Measurements from ENCODE around the gene RNU5D-1. TPM values are rescaled to one million over a fixed set of nuclear protein-coding genes. Genes with fewer than 3 reads are reported as not detected.

RNU5D-1 gene
- total and polyA plus RNA-seq, 7 experiments from 2014 or later, result not detected

- CTCF ChIA-PET, result interaction anchor here (0.7 to 1.6 kb wide), 3 partner anchors 11 to 33 kb away, joined by 4 to 7 read pairs (median 4); no protein-coding TSS in a partner anchor
- Histone ChIP-seq H3K27me3 (ENCODE audit: control insufficient read depth in 2 of 2, insufficient read depth in 2 of 2, low read length in 2 of 2) (no peaks in the 10 kb centered on the region), H3K9me3 (ENCODE audit: control insufficient read depth in 2 of 3, low read length in 3 of 3) (no peaks in the 10 kb centered on the region), H3K4me3 (ENCODE audit: low read length) (no peak overlapping the region), H3K27ac (ENCODE audit: low read depth, low read length) (no peak overlapping the region), H3K36me3 (ENCODE audit: control insufficient read depth in 2 of 3, insufficient read depth in 3 of 3, low read length in 3 of 3) (no peaks in the 10 kb centered on the region), H3K4me1 (ENCODE audit: control insufficient read depth in 2 of 2, insufficient read depth in 2 of 2, low read length in 2 of 2) (peaks cover 0 to 8% of the 10 kb centered on the region in 2 donors)
- POLR2A ChIA-PET, result interaction anchor here (1.1 to 2.2 kb wide), 4 partner anchors 10 to 101 kb away, joined by 3 to 14 read pairs (median 9); no protein-coding TSS in a partner anchor
- ATAC-seq, result peak; percentile 92
- Mint-ChIP-seq H3K27me3 (peaks cover 0 to 9% (median 0%) of the 10 kb centered on the region in 5 donors), H3K9me3 (peaks cover 0 to 1% (median 0%) of the 10 kb centered on the region in 11 donors), H3K36me3 (no peaks in the 10 kb centered on the region), H3K27ac (peak overlapping the region in 7 of 9 donors; percentile 0 to 48 (median 23)), H3K4me3 (peak overlapping the region; percentile 30 to 71 (median 64)), H3K4me1 (peaks cover 6 to 15% (median 12%) of the 10 kb centered on the region in 7 donors)
- intact Hi-C loops (cut with micrococcal nuclease), result no loop called here
- DNase-seq, result peak in 6 of 9 donors; percentile 35 to 59 (median 54)
These were observed 22.8 kb downstream of the RNU5D-1 start for GRCh38 chr1:44707959-44708831.

- Histone ChIP-seq H3K9me3 (ENCODE audit: control insufficient read depth in 2 of 3, low read length in 3 of 3) (no peaks in the 10 kb centered on the region), H3K27ac (ENCODE audit: low read depth, low read length) (no peak overlapping the region), H3K4me3 (ENCODE audit: low read length) (no peak overlapping the region), H3K36me3 (ENCODE audit: control insufficient read depth in 2 of 3, insufficient read depth in 3 of 3, low read length in 3 of 3) (no peaks in the 10 kb centered on the region), H3K27me3 (ENCODE audit: control insufficient read depth in 2 of 2, insufficient read depth in 2 of 2, low read length in 2 of 2) (no peaks in the 10 kb centered on the region), H3K4me1 (ENCODE audit: control insufficient read depth in 2 of 2, insufficient read depth in 2 of 2, low read length in 2 of 2) (peaks cover 0 to 8% of the 10 kb centered on the region in 2 donors)
- H3K36me3 Mint-ChIP-seq, result peaks cover 0 to 3% (median 0%) of the 10 kb centered on the region in 5 donors
- peak overlapping the region in 1 of 9 donors; percentile 23 for H3K27ac Mint-ChIP-seq
- no peak for ATAC-seq
- ChIA-PET CTCF (interaction anchor here (0.7 to 2.3 kb wide), 6 partner anchors 10 to 556 kb away, joined by 3 to 8 read pairs (median 4); no protein-coding TSS in a partner anchor), POLR2A (interaction anchor here (1.2 to 2.2 kb wide), 3 partner anchors 11 to 68 kb away, joined by 3 to 14 read pairs (median 4); partner anchors contain the start of gene RPS8)
- intact Hi-C loops (cut with micrococcal nuclease), result no loop called here
- H3K4me1 Mint-ChIP-seq, result peaks cover 6 to 15% (median 12%) of the 10 kb centered on the region in 7 donors
- H3K27me3 Mint-ChIP-seq, result peaks cover 0 to 9% (median 0%) of the 10 kb centered on the region in 5 donors
- H3K9me3 Mint-ChIP-seq, result peaks cover 0 to 1% (median 0%) of the 10 kb centered on the region in 11 donors
- peak overlapping the region in 1 of 10 donors; percentile 71 for H3K4me3 Mint-ChIP-seq
- DNase-seq, result no peak
These were observed 23.7 kb downstream of the RNU5D-1 start for GRCh38 chr1:44707112-44707881.

GRCh38 chr1:44705938-44706337 is 25.0 kb downstream of the RNU5D-1 start:
- ChIA-PET POLR2A (interaction anchor here (1.1 to 2.2 kb wide), 4 partner anchors 10 to 69 kb away, joined by 3 to 14 read pairs (median 4); partner anchors contain the start of genes RNU5D-1 and RPS8), CTCF (interaction anchor here (1.1 to 2.3 kb wide), 3 partner anchors 9 to 13 kb away, joined by 3 to 8 read pairs (median 3); no protein-coding TSS in a partner anchor)
- intact Hi-C loops (cut with micrococcal nuclease), result no loop called here
- DNase-seq (no peak), ATAC-seq (no peak)
- H3K27ac ChIP-seq (ENCODE audit: low read depth, low read length), result no peak overlapping the region
- no peaks in the 10 kb centered on the region for H3K9me3 ChIP-seq (ENCODE audit: control insufficient read depth in 2 of 3, low read length in 3 of 3)
- peak overlapping the region in 1 of 9 donors; percentile 38 for H3K27ac Mint-ChIP-seq
- peaks cover 0 to 8% of the 10 kb centered on the region in 2 donors for H3K4me1 ChIP-seq (ENCODE audit: control insufficient read depth in 2 of 2, insufficient read depth in 2 of 2, low read length in 2 of 2)
- H3K4me3 ChIP-seq (ENCODE audit: low read length), result no peak overlapping the region
- no peaks in the 10 kb centered on the region for H3K27me3 ChIP-seq (ENCODE audit: control insufficient read depth in 2 of 2, insufficient read depth in 2 of 2, low read length in 2 of 2)
- H3K4me1 Mint-ChIP-seq, result peaks cover 6 to 15% (median 12%) of the 10 kb centered on the region in 7 donors
- peaks cover 0 to 3% (median 0%) of the 10 kb centered on the region in 5 donors for H3K36me3 Mint-ChIP-seq
- peaks cover 0 to 1% (median 0%) of the 10 kb centered on the region in 11 donors for H3K9me3 Mint-ChIP-seq
- no peaks in the 10 kb centered on the region for H3K36me3 ChIP-seq (ENCODE audit: control insufficient read depth in 2 of 3, insufficient read depth in 3 of 3, low read length in 3 of 3)
- peaks cover 0 to 4% (median 0%) of the 10 kb centered on the region in 5 donors for H3K27me3 Mint-ChIP-seq
- no peak overlapping the region for H3K4me3 Mint-ChIP-seq

GRCh38 chr1:44705470-44705869 is 25.5 kb downstream of the RNU5D-1 start:
- H3K27ac Mint-ChIP-seq, result peak overlapping the region in 1 of 9 donors; percentile 74
- POLR2A ChIA-PET, result interaction anchor here (1.1 to 2.2 kb wide), 3 partner anchors 9 to 25 kb away, joined by 3 to 14 read pairs (median 4); partner anchors contain the start of gene RNU5D-1

GRCh38 chr1:44701141-44701573 is 29.8 kb downstream of the RNU5D-1 start:
- H3K4me3 ChIP-seq (ENCODE audit: low read length), result no peak overlapping the region
- H3K27me3 Mint-ChIP-seq, result no peaks in the 10 kb centered on the region
- no peaks in the 10 kb centered on the region for H3K9me3 ChIP-seq (ENCODE audit: control insufficient read depth in 2 of 3, low read length in 3 of 3)
- DNase-seq, result no peak
- H3K36me3 Mint-ChIP-seq, result peaks cover 0 to 3% (median 0%) of the 10 kb centered on the region in 5 donors
- H3K4me1 Mint-ChIP-seq, result peaks cover 9 to 15% (median 15%) of the 10 kb centered on the region in 7 donors
- no peak for ATAC-seq
- POLR2A ChIA-PET, result no interaction called here
- no peak overlapping the region for H3K27ac ChIP-seq (ENCODE audit: low read depth, low read length)
- H3K4me3 Mint-ChIP-seq, result no peak overlapping the region
- CTCF ChIA-PET, result interaction anchor here (0.6 kb wide), 1 partner anchor 28 kb away, joined by 3 read pairs; no protein-coding TSS in a partner anchor
- H3K36me3 ChIP-seq (ENCODE audit: control insufficient read depth in 2 of 3, insufficient read depth in 3 of 3, low read length in 3 of 3), result no peaks in the 10 kb centered on the region
- no peaks in the 10 kb centered on the region for H3K9me3 Mint-ChIP-seq
- no peak overlapping the region for H3K27ac Mint-ChIP-seq
- intact Hi-C loops (cut with micrococcal nuclease), result no loop called here
- no peaks in the 10 kb centered on the region for H3K27me3 ChIP-seq (ENCODE audit: control insufficient read depth in 2 of 2, insufficient read depth in 2 of 2, low read length in 2 of 2)
- H3K4me1 ChIP-seq (ENCODE audit: control insufficient read depth in 2 of 2, insufficient read depth in 2 of 2, low read length in 2 of 2), result peaks cover 6 to 13% of the 10 kb centered on the region in 2 donors

More at GRCh38 chr1:44705470-44705869, 25.5 kb downstream of the RNU5D-1 start:
- Histone ChIP-seq H3K27me3 (ENCODE audit: control insufficient read depth in 2 of 2, insufficient read depth in 2 of 2, low read length in 2 of 2) (no peaks in the 10 kb centered on the region), H3K36me3 (ENCODE audit: control insufficient read depth in 2 of 3, insufficient read depth in 3 of 3, low read length in 3 of 3) (no peaks in the 10 kb centered on the region), H3K9me3 (ENCODE audit: control insufficient read depth in 2 of 3, low read length in 3 of 3) (no peaks in the 10 kb centered on the region), H3K27ac (ENCODE audit: low read depth, low read length) (no peak overlapping the region), H3K4me1 (ENCODE audit: control insufficient read depth in 2 of 2, insufficient read depth in 2 of 2, low read length in 2 of 2) (peaks cover 0 to 8% of the 10 kb centered on the region in 2 donors), H3K4me3 (ENCODE audit: low read length) (no peak overlapping the region)
- H3K9me3 Mint-ChIP-seq, result peaks cover 0 to 1% (median 0%) of the 10 kb centered on the region in 11 donors
- CTCF ChIA-PET, result interaction anchor here (2.3 kb wide), 1 partner anchor 8 kb away, joined by 8 read pairs; no protein-coding TSS in a partner anchor
- peaks cover 6 to 15% (median 12%) of the 10 kb centered on the region in 7 donors for H3K4me1 Mint-ChIP-seq
- H3K36me3 Mint-ChIP-seq, result peaks cover 0 to 3% (median 0%) of the 10 kb centered on the region in 5 donors
- no peak overlapping the region for H3K4me3 Mint-ChIP-seq
- no peaks in the 10 kb centered on the region for H3K27me3 Mint-ChIP-seq
- no peak for DNase-seq
- intact Hi-C loops (cut with micrococcal nuclease), result no loop called here
- no peak for ATAC-seq

GRCh38 chr1:44700573-44700972 is 30.4 kb downstream of the RNU5D-1 start:
- peaks cover 13 to 21% (median 17%) of the 10 kb centered on the region in 7 donors for H3K4me1 Mint-ChIP-seq
- peaks cover 6 to 15% of the 10 kb centered on the region in 2 donors for H3K4me1 ChIP-seq (ENCODE audit: control insufficient read depth in 2 of 2, insufficient read depth in 2 of 2, low read length in 2 of 2)
- CTCF ChIA-PET, result interaction anchor here (0.6 to 0.7 kb wide), 2 partner anchors 22 to 28 kb away, joined by 3 read pairs; no protein-coding TSS in a partner anchor
- no peak overlapping the region for H3K4me3 Mint-ChIP-seq
- no peaks in the 10 kb centered on the region for H3K9me3 Mint-ChIP-seq
- H3K9me3 ChIP-seq (ENCODE audit: control insufficient read depth in 2 of 3, low read length in 3 of 3), result no peaks in the 10 kb centered on the region
- ATAC-seq, result no peak
- H3K27me3 ChIP-seq (ENCODE audit: control insufficient read depth in 2 of 2, insufficient read depth in 2 of 2, low read length in 2 of 2), result no peaks in the 10 kb centered on the region
- H3K27me3 Mint-ChIP-seq, result no peaks in the 10 kb centered on the region
- H3K36me3 ChIP-seq (ENCODE audit: control insufficient read depth in 2 of 3, insufficient read depth in 3 of 3, low read length in 3 of 3), result no peaks in the 10 kb centered on the region
- DNase-seq, result no peak
- intact Hi-C loops (cut with micrococcal nuclease), result no loop called here
- H3K36me3 Mint-ChIP-seq, result peaks cover 0 to 3% (median 0%) of the 10 kb centered on the region in 5 donors
- H3K4me3 ChIP-seq (ENCODE audit: low read length), result no peak overlapping the region
- POLR2A ChIA-PET, result no interaction called here
- no peak overlapping the region for H3K27ac ChIP-seq (ENCODE audit: low read depth, low read length)
- no peak overlapping the region for H3K27ac Mint-ChIP-seq
